CD4-positive, alpha-beta T cell (primary cell): ENCODE data around the gene IKBIP. TPM values are rescaled to one million over a fixed set of nuclear protein-coding genes. Genes with fewer than 3 reads are reported as not detected.

Source experiments
- ATAC-seq: fragments of 200-7000 bp; cut with Tn5 transposase; one replicate; pipeline ENCODE4 v1.10.0; 2022; ENCODE audit warnings: mild to moderate bottlenecking; ENCODE audit not compliant: poor library complexity
- CTCF ChIA-PET: fragments of 350-600 bp; sonication (Branson Sonifier 250); formaldehyde crosslinking; loops from one replicate; lab custom pipeline; 2021; ENCODE audit warnings: antibody characterized with exemption, inconsistent platforms; lab: Charles Lee
- POLR2A ChIA-PET: fragments of 350-600 bp; sonication (Branson Sonifier 250); formaldehyde crosslinking; loops from one replicate; lab custom pipeline; 2021; ENCODE audit warnings: antibody characterized with exemption, inconsistent platforms; lab: Charles Lee
- DNase-seq, 14 experiments: peaks; one replicate each; pipeline ENCODE4 v3.0.0-alpha.2; 2013 to 2020; ENCODE audit warnings: mixed read lengths in 2 of 14
- H3K27ac ChIP-seq, 2 donors: one replicate each; pipeline versions ENCODE4 v1.5.1 to v1.7.0; 2013; ENCODE audit warnings: low read length in 2 of 2, low read depth in 1 of 2, mild to moderate bottlenecking in 1 of 2
- H3K27me3 ChIP-seq, 2 experiments: 1 replicate in 1 of 2; 2 replicates in 1 of 2; pipeline versions ENCODE4 v1.6.1 to v1.7.0; 2013; ENCODE audit warnings: low read length in 2 of 2, control low read depth in 1 of 2, mild to moderate bottlenecking in 1 of 2, moderate library complexity in 1 of 2; ENCODE audit not compliant: insufficient read depth in 2 of 2, control insufficient read depth in 1 of 2
- H3K36me3 ChIP-seq: one replicate; pipeline ENCODE4 v1.6.1; 2013; ENCODE audit warnings: low read length, control low read depth; ENCODE audit not compliant: insufficient read depth
- H3K4me1 ChIP-seq: one replicate; pipeline ENCODE4 v1.6.1; 2013; ENCODE audit warnings: low read length, control low read depth; ENCODE audit not compliant: insufficient read depth
- H3K4me3 ChIP-seq: one replicate; pipeline ENCODE4 v1.5.1; 2013; ENCODE audit warnings: mild to moderate bottlenecking, low read length, moderate library complexity
- H3K9me3 ChIP-seq, 2 experiments: 1 replicate in 1 of 2; 2 replicates in 1 of 2; pipeline versions ENCODE4 v1.6.1 to v1.7.0; 2013; ENCODE audit warnings: low read length in 2 of 2, mild to moderate bottlenecking in 2 of 2, control low read depth in 1 of 2, moderate library complexity in 1 of 2; ENCODE audit not compliant: control insufficient read depth in 1 of 2, insufficient read depth in 1 of 2
- H3K27ac Mint-ChIP-seq: one replicate; pipeline ENCODE4 v1.8.0; 2020; ENCODE audit warnings: mixed read lengths
- H3K27me3 Mint-ChIP-seq: one replicate; pipeline ENCODE4 v1.8.0; 2021; ENCODE audit warnings: mixed read lengths
- H3K36me3 Mint-ChIP-seq: one replicate; pipeline ENCODE4 v1.8.0; 2021; ENCODE audit warnings: low read depth, mixed read lengths
- H3K4me1 Mint-ChIP-seq: one replicate; pipeline ENCODE4 v1.8.0; 2021; ENCODE audit warnings: low read depth, mixed read lengths
- H3K4me3 Mint-ChIP-seq: one replicate; pipeline ENCODE4 v1.8.0; 2020; ENCODE audit warnings: mild to moderate bottlenecking, mixed read lengths
- H3K9me3 Mint-ChIP-seq: one replicate; pipeline ENCODE4 v1.8.0; 2020; ENCODE audit warnings: mixed read lengths
- CTCF ChIP-seq: fragments of 200-600 bp; IDR thresholded peaks from one replicate; pipeline ENCODE4 v1.8.0; 2022; ENCODE audit warnings: antibody characterized with exemption, mild to moderate bottlenecking
- intact Hi-C, 2 experiments: fragments of 100-400 bp; cut with DNase I in 1 of 2; cut with micrococcal nuclease in 1 of 2; formaldehyde crosslinking; loops; one replicate each; pipeline versions ENCODE4 v1.15.1 to v1.9.0; 2023 to 2025; cut with DNase I, micrococcal nuclease
- total RNA-seq, 174 experiments: library from RNA in 2 of 174; stranded (reverse) in 2 of 174; gene quantifications; one replicate each; pipeline ENCODE4 v1.2.3 and lab custom pipeline; 2021 to 2026

The IKBIP gene
- total RNA-seq, 2 experiments from 2014 or later, result 0.56 to 0.82 TPM

- Mint-ChIP-seq H3K4me1 (no peaks in the 10 kb centered on the region), H3K27ac (no peak overlapping the region), H3K36me3 (peaks cover 6% of the 10 kb centered on the region), H3K9me3 (no peaks in the 10 kb centered on the region), H3K4me3 (no peak overlapping the region), H3K27me3 (no peaks in the 10 kb centered on the region)
- H3K4me1 ChIP-seq, result no peaks in the 10 kb centered on the region
- H3K4me3 ChIP-seq, result no peak overlapping the region
- intact Hi-C loops, result no loop called here
- no peaks in the 10 kb centered on the region for H3K9me3 ChIP-seq
- TF ChIP-seq CTCF, result no peak
- H3K27ac ChIP-seq, result no peak overlapping the region
- H3K27me3 ChIP-seq, result no peaks in the 10 kb centered on the region
- H3K36me3 ChIP-seq, result peaks cover 2% of the 10 kb centered on the region
- DNase-seq (no peak), ATAC-seq (no peak)
- ChIA-PET POLR2A (no interaction called here), CTCF (interaction anchor here (0.8 kb wide), 1 partner anchor 18 kb away, joined by 3 read pairs; no protein-coding TSS in a partner anchor)
Observed at GRCh38 chr12:98635657-98636323, 8.8 kb downstream of the IKBIP start.

DNA sequence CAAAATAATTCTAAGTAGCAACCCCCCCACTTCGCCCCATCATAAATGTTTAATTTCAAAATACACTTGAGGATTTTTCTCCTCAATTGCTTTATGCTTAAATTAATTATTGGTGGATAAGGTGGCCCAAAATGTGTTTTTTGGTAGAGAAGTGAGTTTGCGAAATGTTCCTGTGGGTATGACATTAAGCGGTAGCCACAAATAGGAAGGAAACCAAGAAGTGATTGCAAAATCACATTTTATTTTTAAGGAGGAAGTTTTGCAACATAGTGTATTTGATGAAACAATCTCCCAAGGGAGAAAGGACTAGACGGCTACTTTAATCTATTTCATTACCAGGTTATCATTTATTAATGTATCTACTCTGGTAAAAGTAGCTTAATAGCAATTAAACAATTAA is 25.6 kb downstream of the IKBIP start:
- Mint-ChIP-seq H3K4me3 (no peak overlapping the region), H3K36me3 (no peaks in the 10 kb centered on the region), H3K9me3 (no peaks in the 10 kb centered on the region), H3K27me3 (no peaks in the 10 kb centered on the region), H3K27ac (no peak overlapping the region), H3K4me1 (no peaks in the 10 kb centered on the region)
- Histone ChIP-seq H3K36me3 (no peaks in the 10 kb centered on the region), H3K27me3 (no peaks in the 10 kb centered on the region), H3K9me3 (no peaks in the 10 kb centered on the region), H3K4me3 (no peak overlapping the region), H3K4me1 (no peaks in the 10 kb centered on the region), H3K27ac (no peak overlapping the region)
- TF ChIP-seq CTCF, result no peak
- CTCF ChIA-PET, result interaction anchor here (0.8 kb wide), 1 partner anchor 11 kb away, joined by 3 read pairs; no protein-coding TSS in a partner anchor
- DNase-seq (peak in 2 of 14 experiments; percentile 25 to 32), ATAC-seq (no peak)
- POLR2A ChIA-PET, result interaction anchor here (1.9 kb wide), 1 partner anchor 25 kb away, joined by 6 read pairs; the partner anchor contains the start of gene SLC25A3
- intact Hi-C loops, result no loop called here

DNA sequence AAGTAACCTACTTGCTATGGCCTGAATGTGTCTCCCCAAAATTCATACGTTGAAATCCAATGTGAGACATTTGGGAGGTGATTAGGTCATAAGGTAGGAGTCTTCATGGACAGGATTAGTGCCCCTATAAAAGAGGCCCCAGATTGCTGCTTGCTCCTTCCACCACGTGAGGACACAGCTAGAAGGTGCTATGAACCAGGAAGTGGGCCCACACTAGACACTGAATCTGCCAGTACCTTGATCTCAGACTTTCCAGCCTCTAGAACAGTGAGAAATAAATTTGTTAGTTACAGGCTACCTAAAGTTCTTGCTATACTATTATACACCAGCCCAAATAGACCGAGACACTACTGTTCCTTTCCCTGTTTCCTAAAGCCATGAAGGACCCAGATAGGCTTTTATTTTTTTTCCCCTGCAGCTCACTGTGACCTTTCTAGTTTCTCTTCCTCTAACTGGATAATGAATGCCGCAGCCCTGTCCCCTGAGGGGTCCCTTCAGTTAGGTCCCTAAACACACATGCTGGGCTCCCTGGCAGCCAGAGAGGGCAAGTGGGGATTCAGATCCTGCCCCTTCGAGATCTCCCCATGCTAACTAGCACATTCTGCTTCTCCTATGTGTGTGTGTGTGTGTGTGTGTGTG is 31.8 kb downstream of the IKBIP start:
- Histone ChIP-seq H3K4me1 (no peaks in the 10 kb centered on the region), H3K4me3 (no peak overlapping the region)

More for the DNA sequence above, 31.8 kb downstream of the IKBIP start:
- H3K27me3 Mint-ChIP-seq, result no peaks in the 10 kb centered on the region
- no peak for TF ChIP-seq CTCF
- ATAC-seq (no peak), DNase-seq (peak in 1 of 14 experiments; percentile 20)
- no peak overlapping the region for H3K27ac ChIP-seq
- H3K27ac Mint-ChIP-seq, result peak overlapping the region; percentile 56
- no peak overlapping the region for H3K4me3 Mint-ChIP-seq
- no peaks in the 10 kb centered on the region for H3K36me3 Mint-ChIP-seq
- no peaks in the 10 kb centered on the region for H3K9me3 Mint-ChIP-seq
- peaks cover 6% of the 10 kb centered on the region for H3K4me1 Mint-ChIP-seq
- ChIA-PET CTCF (no interaction called here), POLR2A (no interaction called here)
- H3K27me3 ChIP-seq, result no peaks in the 10 kb centered on the region
- intact Hi-C loops, result no loop called here
- H3K36me3 ChIP-seq, result no peaks in the 10 kb centered on the region
- H3K9me3 ChIP-seq, result no peaks in the 10 kb centered on the region
